Measurements from ENCODE around the gene F8.

F8 gene

DNA sequence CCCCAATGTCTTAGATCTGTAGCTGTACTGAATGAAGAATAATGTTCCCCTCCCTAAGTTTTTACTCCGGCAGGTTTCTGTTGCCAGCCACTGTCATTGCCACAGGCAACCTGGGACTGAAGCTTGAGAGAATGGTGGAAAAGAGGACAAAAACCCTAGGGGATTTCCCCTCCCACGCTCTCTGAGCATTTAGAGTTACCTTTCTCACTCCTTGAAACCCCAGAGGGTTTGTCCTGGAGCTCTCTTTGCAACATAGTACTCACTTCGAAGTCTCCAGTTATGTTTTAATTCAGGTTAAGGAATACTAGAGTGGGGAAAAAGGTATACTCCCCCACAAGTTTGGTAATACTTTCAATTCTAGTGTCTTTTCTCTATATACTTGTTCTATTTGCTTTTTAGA is 31.5 kb downstream of the F8 start:
- TF ChIP-seq, protein P1, sequence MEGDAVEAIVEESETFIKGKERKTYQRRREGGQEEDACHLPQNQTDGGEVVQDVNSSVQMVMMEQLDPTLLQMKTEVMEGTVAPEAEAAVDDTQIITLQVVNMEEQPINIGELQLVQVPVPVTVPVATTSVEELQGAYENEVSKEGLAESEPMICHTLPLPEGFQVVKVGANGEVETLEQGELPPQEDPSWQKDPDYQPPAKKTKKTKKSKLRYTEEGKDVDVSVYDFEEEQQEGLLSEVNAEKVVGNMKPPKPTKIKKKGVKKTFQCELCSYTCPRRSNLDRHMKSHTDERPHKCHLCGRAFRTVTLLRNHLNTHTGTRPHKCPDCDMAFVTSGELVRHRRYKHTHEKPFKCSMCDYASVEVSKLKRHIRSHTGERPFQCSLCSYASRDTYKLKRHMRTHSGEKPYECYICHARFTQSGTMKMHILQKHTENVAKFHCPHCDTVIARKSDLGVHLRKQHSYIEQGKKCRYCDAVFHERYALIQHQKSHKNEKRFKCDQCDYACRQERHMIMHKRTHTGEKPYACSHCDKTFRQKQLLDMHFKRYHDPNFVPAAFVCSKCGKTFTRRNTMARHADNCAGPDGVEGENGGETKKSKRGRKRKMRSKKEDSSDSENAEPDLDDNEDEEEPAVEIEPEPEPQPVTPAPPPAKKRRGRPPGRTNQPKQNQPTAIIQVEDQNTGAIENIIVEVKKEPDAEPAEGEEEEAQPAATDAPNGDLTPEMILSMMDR (conservative IDR thresholded peaks at IDR 0.05), result no peak
- no peak for TF ChIP-seq ZFX (IDR thresholded peaks at IDR 0.05)

DNA sequence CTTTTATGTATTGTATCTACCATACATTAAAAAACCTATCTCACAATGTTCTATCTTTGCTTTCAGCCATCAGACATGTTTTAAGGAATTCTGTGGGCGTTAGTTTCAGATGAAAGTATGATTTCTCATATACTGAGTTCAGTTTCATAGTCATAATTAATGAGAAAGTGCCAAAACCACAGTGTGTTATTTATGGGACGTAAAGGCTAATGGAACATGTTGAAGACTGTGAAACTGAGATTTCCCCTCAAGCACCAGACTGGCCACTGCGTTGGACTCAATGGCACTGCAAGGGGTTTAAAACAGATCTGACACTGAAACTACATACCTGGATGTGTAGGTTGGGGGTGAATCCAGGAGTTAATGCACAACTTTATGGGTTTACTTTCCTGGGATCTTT is 32.0 kb downstream of the F8 start:
- TF ChIP-seq, protein P1 (conservative IDR thresholded peaks at IDR 0.05), result no peak
- no peak for TF ChIP-seq ZFX (IDR thresholded peaks at IDR 0.05)
- H3K27ac ChIP-seq, result no peak overlapping the region

More for the DNA sequence above, 31.5 kb downstream of the F8 start:
- no peak overlapping the region for H3K27ac ChIP-seq

DNA sequence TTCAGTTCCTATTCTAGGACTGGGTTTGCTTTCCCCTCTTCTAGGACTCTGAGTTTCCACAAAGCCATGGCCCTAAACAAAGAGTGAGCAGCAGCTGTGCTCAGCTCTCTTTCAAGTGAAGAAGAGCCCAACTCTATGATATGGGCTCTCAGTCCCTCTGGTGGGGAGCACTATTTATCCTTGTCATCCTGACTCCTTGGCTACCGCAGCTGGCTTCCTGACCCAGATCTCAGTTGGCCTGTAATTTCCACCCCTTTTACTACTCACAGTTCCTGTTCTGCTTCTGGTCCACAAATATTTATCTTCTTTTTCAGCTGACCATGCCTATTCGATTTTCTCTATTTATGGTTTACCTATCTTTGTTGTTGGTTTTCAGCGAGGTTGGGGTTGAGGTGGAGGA is 33.8 kb downstream of the F8 start:
- TF ChIP-seq ZFX (IDR thresholded peaks at IDR 0.05), result no peak
- TF ChIP-seq, protein P1 (conservative IDR thresholded peaks at IDR 0.05), result no peak
- H3K27ac ChIP-seq, result no peak overlapping the region

DNA sequence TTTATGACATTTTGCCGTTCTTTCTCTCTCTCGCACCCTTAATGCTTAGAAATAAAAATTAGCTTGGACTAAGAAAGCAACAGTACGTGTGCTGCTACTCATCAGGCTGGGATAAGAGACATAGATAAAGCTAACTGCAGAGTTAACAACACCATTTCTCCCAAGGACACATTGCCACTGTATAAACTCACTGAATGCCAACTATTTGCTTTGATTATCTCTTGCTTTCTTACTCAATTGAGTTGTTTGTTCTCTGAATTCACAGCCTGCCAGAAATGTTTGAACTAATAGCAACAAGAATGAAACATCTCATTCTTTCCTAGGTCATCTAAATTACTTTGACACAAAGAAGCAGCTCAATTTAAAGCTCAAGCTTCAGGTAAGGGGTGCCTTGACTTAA is 34.6 kb downstream of the F8 start:
- TF ChIP-seq, protein P1 (conservative IDR thresholded peaks at IDR 0.05), result no peak
- no peak for TF ChIP-seq ZFX (IDR thresholded peaks at IDR 0.05)

DNA sequence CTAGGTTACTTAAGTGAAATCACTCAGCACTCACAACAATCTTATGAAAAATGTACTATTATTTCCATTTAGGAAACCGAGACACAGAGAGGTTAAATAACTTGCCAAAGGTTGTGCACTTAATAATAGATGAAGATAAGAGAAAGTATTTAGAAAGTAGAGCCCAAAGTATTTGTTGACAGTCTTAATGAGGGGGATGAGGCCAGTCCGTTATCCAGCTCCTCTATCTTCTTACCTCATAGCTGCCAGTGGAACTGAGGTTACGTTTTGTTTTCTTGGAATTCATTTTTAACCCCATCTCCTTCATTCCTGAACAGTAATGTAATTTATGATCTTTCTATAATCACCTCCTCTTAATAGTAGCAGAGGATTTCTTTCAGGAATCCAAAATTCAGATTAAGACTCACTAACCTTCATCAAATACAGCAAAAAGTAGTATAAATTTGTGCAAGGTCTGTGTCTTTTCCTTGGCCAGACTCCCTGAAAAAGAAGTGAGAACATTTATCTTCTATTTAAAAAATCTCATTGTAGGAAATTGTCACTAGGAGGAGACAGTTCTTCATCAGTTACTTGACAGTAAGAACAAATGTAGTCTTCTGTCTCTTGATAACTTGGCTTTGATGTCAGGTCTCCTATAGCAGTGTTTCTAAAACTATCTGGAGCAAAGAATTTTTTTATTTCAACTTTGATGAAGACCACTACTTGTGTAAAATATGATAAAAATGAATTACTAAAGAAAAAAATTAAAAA is 35.5 kb downstream of the F8 start:
- TF ChIP-seq ZFX (IDR thresholded peaks at IDR 0.05), result no peak
- TF ChIP-seq, protein P1 (conservative IDR thresholded peaks at IDR 0.05), result peak; percentile 20
- H3K27ac ChIP-seq, result no peak overlapping the region

More for the DNA sequence above, 34.6 kb downstream of the F8 start:
- H3K27ac ChIP-seq, result no peak overlapping the region

DNA sequence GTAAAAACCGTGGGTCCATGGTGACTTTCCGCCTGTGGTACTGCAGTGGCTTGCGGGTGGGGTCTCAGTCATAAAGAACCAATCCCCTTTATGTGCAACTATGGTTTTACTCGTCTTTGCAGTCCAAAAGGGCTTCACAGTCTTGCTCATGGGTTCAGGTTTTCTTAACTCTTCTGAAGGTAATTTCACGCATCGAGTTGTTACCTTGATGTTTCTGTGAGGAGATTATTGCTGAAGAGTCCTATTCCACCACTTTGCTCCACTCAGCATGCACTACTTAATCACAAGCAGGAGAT is 41.5 kb downstream of the F8 start:
- H3K27ac ChIP-seq, result no peak overlapping the region
- no peak for TF ChIP-seq ZFX (IDR thresholded peaks at IDR 0.05)
- TF ChIP-seq, protein P1 (conservative IDR thresholded peaks at IDR 0.05), result peak; percentile 44

DNA sequence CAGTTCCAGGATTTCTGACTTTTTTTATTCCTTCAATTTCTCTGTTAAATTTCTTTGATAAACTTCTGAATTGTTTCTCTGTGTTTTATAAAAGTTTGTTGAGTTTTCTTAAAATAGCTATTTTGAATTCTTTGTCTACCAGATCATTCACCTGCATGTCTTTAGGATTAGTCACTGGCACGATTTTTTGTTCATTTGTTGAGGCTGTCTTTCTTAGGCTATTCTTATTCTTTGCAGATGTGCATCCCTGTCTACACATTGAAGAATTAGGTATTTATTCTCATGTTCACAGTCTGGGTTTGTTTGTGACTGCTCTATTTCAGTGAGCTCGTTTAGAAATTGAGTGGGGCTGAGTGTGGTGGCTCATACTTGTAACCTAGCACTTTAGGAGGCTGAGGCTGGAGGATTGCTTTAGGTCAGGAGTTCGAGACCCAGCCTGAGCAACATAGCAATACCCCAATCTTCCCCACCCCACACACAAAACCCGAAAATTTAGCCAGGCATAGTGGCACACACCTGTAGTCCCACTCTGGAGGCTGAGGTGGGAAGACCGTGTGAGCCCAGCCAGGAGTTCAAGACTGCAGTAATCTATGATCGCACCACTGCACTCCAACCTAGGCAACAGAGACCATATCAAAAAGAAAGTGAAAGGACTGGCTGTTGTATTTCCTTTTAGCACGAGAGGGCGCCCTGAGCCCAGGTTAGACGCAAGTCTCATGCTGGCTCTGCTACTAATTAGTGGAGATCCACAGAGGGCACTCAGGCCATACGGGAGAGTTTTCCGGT is 42.0 kb downstream of the F8 start:
- TF ChIP-seq ZFX (IDR thresholded peaks at IDR 0.05), result no peak
- TF ChIP-seq, protein P1 (conservative IDR thresholded peaks at IDR 0.05), result peak; percentile 71
- no peak overlapping the region for H3K27ac ChIP-seq
